Muscle of arm (tissue), 12 donors: ENCODE data around the gene SLC16A8. TPM values are rescaled to one million over a fixed set of nuclear protein-coding genes. Genes with fewer than 3 reads are reported as not detected.
"Not testable (repeated sequence)": the region's sequence is repeated elsewhere in the genome, so short reads cannot be mapped to it uniquely, and the experiment has no call there.

Experiments used
- DNase-seq: peaks from one replicate; pipeline ENCODE4 v3.0.0-alpha.2; 2013
- polyA plus RNA-seq, 12 donors: library from polyadenylated mRNA; unstranded; fragments of 120-200 nt; gene quantifications; one replicate each; pipeline ENCODE4 v1.2.1, GENCODE V29; 2013; ENCODE audit not compliant: insufficient read length in 12 of 12

Gene SLC16A8
- polyA plus RNA-seq, 12 donors = 1.0 to 2.6 (median 1.8) TPM; not detected in 2

- DNase-seq = no peak
Observed at GRCh38 chr22:38086942-38087341, 3.0 kb upstream of the SLC16A8 start.

GRCh38 chr22:38086001-38086845 lies 2.2 kb upstream of the SLC16A8 start:
- DNase-seq = no peak

- no peak for DNase-seq
Observed at GRCh38 chr22:38085501-38085900, 1.5 kb upstream of the SLC16A8 start.

GRCh38 chr22:38085056-38085455 lies 1.1 kb upstream of the SLC16A8 start:
- no peak for DNase-seq

GRCh38 chr22:38082986-38083710 lies 836 bp downstream of the SLC16A8 start:
- DNase-seq = no peak

- no peak for DNase-seq
Observed at GRCh38 chr22:38081941-38082828, 1.8 kb downstream of the SLC16A8 start.

- DNase-seq = no peak
Observed at GRCh38 chr22:38081636-38081940, 2.4 kb downstream of the SLC16A8 start.

GRCh38 chr22:38080850-38081635 lies 2.9 kb downstream of the SLC16A8 start:
- no peak for DNase-seq

GRCh38 chr22:38080474-38080849 lies 3.5 kb downstream of the SLC16A8 start:
- no peak for DNase-seq

GRCh38 chr22:38079804-38080203 lies 4.2 kb downstream of the SLC16A8 start:
- DNase-seq = no peak

- DNase-seq = not testable (repeated sequence)
Observed at GRCh38 chr22:38079208-38079607, 4.8 kb downstream of the SLC16A8 start.

- no peak for DNase-seq
Observed at GRCh38 chr22:38078046-38078840, 5.7 kb downstream of the SLC16A8 start.

GRCh38 chr22:38077595-38077994 lies 6.4 kb downstream of the SLC16A8 start:
- no peak for DNase-seq

- no peak for DNase-seq
Observed at GRCh38 chr22:38077096-38077495, 6.9 kb downstream of the SLC16A8 start.

- no peak for DNase-seq
Observed at GRCh38 chr22:38075961-38076360, 8.0 kb downstream of the SLC16A8 start.

GRCh38 chr22:38075105-38075825 lies 8.7 kb downstream of the SLC16A8 start:
- no peak for DNase-seq

GRCh38 chr22:38074181-38075104 lies 9.5 kb downstream of the SLC16A8 start:
- DNase-seq = no peak
